ENCODE measurements around the gene ARIH1.
"Not testable (repeated sequence)": the region's sequence is repeated elsewhere in the genome, so short reads cannot be mapped to it uniquely, and the experiment has no call there.

DNA sequence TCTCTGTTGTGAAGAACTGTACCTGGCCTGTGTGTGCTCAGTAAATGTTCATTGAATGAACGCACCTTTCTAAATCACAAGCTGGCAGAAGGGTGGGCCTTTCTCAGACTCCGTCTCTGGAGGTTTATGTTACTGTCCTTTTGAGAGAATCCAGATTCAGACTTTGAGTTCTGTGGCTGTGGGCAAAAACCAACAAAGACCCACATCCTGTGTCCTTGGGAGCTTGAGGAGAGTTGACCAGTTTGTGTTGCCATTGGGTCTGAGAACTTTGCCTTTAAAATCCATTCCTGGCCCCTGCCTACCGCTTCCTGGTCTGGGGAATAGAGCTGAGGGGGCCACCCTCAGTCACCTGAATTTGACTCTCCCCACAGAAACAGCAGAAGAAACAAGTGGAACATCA, 134.0 kb downstream of the ARIH1 start:
- TF ChIP-seq, protein P1, sequence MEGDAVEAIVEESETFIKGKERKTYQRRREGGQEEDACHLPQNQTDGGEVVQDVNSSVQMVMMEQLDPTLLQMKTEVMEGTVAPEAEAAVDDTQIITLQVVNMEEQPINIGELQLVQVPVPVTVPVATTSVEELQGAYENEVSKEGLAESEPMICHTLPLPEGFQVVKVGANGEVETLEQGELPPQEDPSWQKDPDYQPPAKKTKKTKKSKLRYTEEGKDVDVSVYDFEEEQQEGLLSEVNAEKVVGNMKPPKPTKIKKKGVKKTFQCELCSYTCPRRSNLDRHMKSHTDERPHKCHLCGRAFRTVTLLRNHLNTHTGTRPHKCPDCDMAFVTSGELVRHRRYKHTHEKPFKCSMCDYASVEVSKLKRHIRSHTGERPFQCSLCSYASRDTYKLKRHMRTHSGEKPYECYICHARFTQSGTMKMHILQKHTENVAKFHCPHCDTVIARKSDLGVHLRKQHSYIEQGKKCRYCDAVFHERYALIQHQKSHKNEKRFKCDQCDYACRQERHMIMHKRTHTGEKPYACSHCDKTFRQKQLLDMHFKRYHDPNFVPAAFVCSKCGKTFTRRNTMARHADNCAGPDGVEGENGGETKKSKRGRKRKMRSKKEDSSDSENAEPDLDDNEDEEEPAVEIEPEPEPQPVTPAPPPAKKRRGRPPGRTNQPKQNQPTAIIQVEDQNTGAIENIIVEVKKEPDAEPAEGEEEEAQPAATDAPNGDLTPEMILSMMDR (IDR thresholded peaks at IDR 0.05): not testable (repeated sequence)
- not testable (repeated sequence) for TF ChIP-seq POLR2A (IDR thresholded peaks at IDR 0.05)

All from uterus (tissue), 2 donors.